Islet of Langerhans (tissue), 1 donor: ENCODE results near the gene CORO1A.
"Not testable (repeated sequence)": the region's sequence is repeated elsewhere in the genome, so short reads cannot be mapped to it uniquely, and the experiment has no call there.

ENCODE experiments used
- FAIRE-seq: peaks from one replicate; lab custom pipeline; 2011; peaks lifted over from hg19 to GRCh38; lab: Jason Lieb, UNC

Gene CORO1A

GRCh38 chr16:30173054-30173453, 10.3 kb upstream of the CORO1A start:
- FAIRE-seq = no peak

- not testable (repeated sequence) for FAIRE-seq
Measured at GRCh38 chr16:30176876-30177275, 6.5 kb upstream of the CORO1A start.

DNA sequence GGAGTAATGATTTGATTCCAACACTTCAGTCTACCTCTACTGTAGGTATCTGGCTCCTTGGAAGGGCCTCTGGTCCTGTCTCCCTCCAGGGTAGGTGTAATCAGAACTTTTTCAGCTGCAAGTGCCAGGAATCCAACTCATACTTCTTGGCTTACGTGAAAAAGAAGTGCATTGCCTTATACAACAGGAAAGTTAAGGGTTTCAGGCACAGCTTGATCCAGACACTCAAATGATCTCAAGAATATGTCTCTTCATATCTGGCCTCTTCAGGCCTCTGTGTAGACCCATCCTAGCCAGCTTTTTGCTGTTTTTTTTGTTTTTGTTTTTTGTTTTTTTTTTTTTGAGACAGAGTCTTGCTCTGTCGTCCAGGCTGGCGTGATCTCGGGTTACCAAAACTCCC, 4.2 kb upstream of the CORO1A start:
- no peak for FAIRE-seq

- no peak for FAIRE-seq
Measured at GRCh38 chr16:30179931-30180330, 3.5 kb upstream of the CORO1A start.

GRCh38 chr16:30180741-30181140, 2.7 kb upstream of the CORO1A start:
- FAIRE-seq = no peak

DNA sequence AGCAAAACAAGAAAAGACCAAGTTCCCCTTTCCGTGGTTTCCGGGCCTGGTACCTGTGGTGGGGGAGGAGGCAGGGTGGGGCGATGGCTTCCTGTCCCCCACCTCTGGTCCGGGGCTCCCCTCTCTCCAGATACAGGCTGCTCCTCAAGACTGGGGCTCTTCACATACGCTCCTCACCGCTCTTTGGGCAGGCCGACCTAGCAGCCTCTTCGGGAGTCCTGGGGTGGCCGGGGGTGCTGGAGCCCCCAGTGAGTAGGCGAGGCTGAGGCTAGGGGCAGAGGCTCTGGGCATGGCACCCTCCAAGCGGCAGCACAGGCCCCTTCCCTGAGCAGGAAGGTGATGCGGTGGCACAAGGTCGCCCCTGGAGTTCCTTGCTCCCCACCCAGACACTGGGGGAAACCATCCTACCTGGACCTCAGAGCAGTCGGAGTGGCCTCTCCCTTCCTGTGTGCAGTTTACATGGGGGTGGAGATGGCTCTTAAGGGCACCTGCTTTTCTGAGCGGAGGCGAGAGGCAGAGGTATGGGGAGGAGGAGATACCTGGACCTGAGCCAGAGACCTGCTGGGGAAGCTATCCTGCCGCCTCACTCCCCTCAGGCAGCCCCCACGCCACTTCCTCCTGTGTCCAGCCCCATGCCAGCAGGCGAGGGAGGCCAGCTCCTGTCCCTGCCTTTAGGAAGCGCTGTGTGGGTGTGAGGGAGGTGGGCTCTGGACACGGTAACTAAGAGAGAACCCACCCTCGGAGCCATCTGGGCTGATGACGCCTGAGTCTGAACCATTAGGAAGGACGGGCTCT, 891 bp downstream of the CORO1A start:
- no peak for FAIRE-seq

- no peak for FAIRE-seq
Measured at GRCh38 chr16:30184891-30185682, 1.7 kb downstream of the CORO1A start.

- no peak for FAIRE-seq
Measured at GRCh38 chr16:30185683-30186421, 2.5 kb downstream of the CORO1A start.

DNA sequence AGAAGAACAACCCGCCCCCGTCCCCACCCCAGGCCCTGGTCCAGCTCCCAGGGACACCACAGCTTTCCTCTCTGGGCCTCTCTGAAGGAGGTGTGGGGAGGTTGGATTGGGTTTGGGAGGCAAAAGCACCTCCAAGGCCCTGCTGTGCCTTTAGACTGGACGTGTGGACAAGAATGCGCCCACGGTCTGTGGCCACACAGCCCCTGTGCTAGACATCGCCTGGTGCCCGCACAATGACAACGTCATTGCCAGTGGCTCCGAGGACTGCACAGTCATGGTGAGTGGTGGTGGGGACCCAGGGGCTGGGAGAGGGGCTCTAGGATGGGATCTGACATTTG, 3.0 kb downstream of the CORO1A start:
- FAIRE-seq = no peak

DNA sequence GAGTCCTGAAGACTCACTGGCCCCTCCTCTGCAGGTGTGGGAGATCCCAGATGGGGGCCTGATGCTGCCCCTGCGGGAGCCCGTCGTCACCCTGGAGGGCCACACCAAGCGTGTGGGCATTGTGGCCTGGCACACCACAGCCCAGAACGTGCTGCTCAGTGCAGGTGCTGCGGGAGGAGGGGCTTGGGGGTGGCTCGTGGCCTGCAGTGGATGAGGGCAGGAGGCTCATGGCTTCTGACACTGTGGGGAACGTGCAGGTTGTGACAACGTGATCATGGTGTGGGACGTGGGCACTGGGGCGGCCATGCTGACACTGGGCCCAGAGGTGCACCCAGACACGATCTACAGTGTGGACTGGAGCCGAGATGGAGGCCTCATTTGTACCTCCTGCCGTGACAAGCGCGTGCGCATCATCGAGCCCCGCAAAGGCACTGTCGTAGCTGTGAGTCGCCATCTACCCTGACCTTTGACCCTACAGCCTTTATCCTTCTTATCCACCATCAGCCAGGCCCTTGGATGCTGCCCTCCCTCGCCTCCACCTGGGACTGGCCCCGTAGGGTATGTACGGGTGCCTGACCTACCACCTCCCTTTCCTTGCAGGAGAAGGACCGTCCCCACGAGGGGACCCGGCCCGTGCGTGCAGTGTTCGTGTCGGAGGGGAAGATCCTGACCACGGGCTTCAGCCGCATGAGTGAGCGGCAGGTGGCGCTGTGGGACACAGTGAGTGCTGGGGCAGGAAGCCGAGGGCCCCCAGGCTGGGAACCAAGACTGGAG, 3.6 kb downstream of the CORO1A start:
- no peak for FAIRE-seq

DNA sequence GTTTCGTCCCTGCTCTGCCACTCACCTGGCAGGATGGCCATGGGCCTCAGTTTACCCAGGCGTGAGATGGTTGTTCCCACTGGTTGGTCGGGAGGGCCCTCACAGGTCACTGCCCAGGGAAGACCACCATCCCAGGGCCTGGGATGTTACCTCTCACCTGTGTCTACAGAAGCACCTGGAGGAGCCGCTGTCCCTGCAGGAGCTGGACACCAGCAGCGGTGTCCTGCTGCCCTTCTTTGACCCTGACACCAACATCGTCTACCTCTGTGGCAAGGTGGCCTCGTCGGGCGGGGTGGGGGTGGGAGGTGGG, 4.1 kb downstream of the CORO1A start:
- no peak for FAIRE-seq

GRCh38 chr16:30187971-30188561, 4.7 kb downstream of the CORO1A start:
- FAIRE-seq = no peak

GRCh38 chr16:30191158-30191557, 7.8 kb downstream of the CORO1A start:
- FAIRE-seq = not testable (repeated sequence)

DNA sequence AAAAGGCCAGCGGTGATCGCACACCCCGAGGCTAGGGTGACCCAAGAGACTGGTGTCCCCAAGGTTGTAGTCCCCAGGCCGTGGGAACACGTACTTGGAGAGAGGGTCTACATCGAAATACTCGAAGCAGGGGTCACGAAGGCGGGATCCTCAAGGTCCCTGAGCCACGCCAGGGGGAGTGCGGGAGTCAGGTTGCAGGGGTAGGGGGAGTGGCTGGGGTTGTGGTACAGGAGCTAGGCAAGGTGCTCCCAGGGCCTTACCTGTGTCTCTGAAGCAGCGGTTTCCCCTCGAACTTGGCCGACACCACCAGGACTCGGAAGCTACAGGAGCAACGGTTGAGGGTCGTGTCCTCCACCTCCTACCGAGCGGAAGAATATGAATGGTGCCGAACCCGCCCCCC, 9.7 kb downstream of the CORO1A start:
- not testable (repeated sequence) for FAIRE-seq

- peak; percentile 97 for FAIRE-seq
Measured at GRCh38 chr16:30193615-30194014, 10.2 kb downstream of the CORO1A start, which contains the start of the genes BOLA2B and SLX1A. TSS of gene BOLA2B (minus strand) at chr16:30193666. CDS start at chr16:30193595, 71 bp downstream. TSS of gene SLX1A (plus strand) at chr16:30193875. CDS start at chr16:30194085, 210 bp downstream.

- not testable (repeated sequence) for FAIRE-seq
Measured at GRCh38 chr16:30194172-30194925, 10.9 kb downstream of the CORO1A start.

- not testable (repeated sequence) for FAIRE-seq
Measured at GRCh38 chr16:30197001-30197400, 13.6 kb downstream of the CORO1A start.

- FAIRE-seq = not testable (repeated sequence)
Measured at GRCh38 chr16:30199049-30199448, 15.6 kb downstream of the CORO1A start, which contains the start of gene SULT1A3. TSS of gene SULT1A3 (plus strand) at chr16:30199255. CDS start at chr16:30200729, 1,474 bp downstream.

GRCh38 chr16:30199608-30200343, 16.4 kb downstream of the CORO1A start:
- not testable (repeated sequence) for FAIRE-seq
